Dermis microvascular lymphatic vessel endothelial cell (primary cell): ENCODE data around the gene DPH3. TPM values are rescaled to one million over a fixed set of nuclear protein-coding genes. Genes with fewer than 3 reads are reported as not detected.
A peak's percentile ranks its signal among the peaks of the same experiment; 100 is the strongest.
"Not testable (repeated sequence)": the region's sequence is repeated elsewhere in the genome, so short reads cannot be mapped to it uniquely, and the experiment has no call there.

Experiments
- DNase-seq, 2 donors: peaks; one replicate each; pipeline versions ENCODE4 v3.0.0 to v3.0.0-alpha.2; 2010; ENCODE audit warnings: low read depth in 2 of 2
- total RNA-seq: library from RNA; depleted of rRNA; stranded (reverse); fragments of >200 nt; gene quantifications from 2 replicates; pipeline ENCODE4 v1.2.1, GENCODE V29; 2014

The DPH3 gene
- total RNA-seq: 16.4 and 20.9 TPM in 2 replicates

GRCh38 chr3:16264708-16265454, at the start of gene DPH3, which contains the start of gene OXNAD1:
TSS of gene DPH3 (minus strand) at chr3:16264943. CDS start at chr3:16264876, 67 bp downstream.
TSS of gene OXNAD1 (plus strand) at chr3:16265212. CDS start at chr3:16270953, 5,741 bp downstream.
- DNase-seq: peak; percentile 99 to 100

DNA sequence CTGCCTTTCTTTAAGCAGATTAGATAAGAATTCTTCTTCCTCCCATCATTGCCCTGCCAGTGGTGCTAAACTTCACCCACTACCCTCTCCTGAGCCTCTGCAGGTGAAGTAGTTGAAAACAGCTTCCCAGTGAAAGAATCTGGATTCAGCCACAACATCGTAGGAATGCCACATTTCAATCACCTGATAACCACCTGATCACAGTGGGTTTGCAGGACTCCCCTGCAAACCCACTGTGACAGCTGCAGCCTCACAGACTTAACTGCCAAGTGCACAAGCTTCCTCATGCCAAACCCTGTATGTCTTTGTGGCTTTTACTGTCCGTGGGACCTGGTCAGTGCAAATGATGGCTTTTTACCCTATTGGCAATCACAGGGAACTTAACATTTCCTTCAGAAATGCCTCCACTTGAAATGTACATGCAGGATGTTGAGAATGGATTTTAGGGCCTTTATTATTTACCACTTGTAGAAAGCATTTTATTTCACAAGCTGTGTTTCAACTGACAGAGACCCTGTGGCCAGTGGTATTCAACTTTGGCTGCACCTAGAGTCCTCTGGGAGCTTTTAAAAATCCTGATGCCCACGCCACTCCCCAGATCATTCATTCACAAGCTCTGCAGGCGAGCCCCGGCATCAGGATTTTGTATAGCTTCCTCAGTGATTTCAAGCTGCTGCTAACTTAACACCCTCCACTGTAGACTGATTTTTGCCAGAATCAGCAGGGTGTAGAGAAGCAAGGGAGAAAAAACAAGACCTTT, 49.3 kb upstream of the DPH3 start:
- DNase-seq: no peak

- DNase-seq: peak; percentile 24 to 36
These were observed 47.3 kb upstream of the DPH3 start for GRCh38 chr3:16311960-16312451.

DNA sequence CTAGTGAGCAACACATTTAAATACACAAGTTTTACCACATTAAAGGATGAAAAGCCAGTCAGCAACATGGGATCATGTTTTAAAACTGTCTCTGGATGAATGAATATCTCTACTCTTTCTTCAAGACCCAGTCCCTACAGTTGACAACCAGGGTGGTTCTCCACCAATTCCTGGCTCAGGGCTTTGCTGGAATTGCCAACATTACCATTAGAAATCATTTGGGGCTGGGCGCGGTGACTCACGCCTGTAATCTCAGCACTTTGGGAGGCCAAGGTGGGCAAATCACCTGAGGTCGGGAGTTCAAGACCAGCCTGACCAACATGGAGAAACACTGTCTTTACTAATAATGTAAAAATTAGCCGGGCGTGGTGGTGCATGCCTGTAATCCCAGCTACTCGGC, 45.7 kb upstream of the DPH3 start:
- not testable (repeated sequence) for DNase-seq

DNA sequence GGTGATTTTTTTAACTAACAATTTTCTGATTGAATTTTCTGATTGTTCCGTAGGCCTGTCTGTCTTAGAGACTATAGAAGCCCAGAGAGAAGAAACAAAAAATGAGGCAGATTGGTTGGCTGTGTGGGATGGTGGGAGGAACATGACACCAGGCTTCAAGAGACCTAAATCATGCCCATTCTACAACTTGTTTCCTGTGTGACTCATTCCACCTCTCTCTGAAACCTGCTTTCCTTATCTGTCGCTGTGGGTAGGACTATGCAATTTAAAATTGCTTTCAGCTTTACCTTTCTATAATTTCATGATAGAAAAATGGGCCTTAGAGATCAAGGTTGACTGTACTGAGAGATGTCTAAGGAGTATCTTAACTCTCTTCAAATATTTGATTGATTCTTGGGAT, 44.8 kb upstream of the DPH3 start:
- DNase-seq: peak; percentile 18 to 67

DNA sequence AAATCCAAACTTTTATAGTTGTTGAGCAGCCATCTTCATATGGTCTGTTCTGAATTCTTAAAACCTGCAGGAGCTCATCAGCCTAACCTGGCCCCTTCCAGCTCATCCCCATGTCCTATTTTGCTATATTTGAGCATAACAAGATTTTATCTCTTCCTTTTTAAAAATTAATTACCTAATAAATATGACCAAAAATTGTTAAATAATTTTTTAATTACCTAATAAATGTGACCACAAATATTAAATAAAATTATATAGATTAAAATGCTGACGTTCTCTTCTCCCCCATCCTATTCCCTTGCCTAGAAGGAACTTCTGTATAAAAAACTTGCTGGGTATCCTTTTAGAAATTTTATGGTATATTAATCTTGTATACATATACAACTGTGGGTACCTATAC, 44.0 kb upstream of the DPH3 start:
- no peak for DNase-seq

GRCh38 chr3:16307832-16308531, 43.2 kb upstream of the DPH3 start:
- DNase-seq: no peak

- no peak for DNase-seq
These were observed 40.4 kb upstream of the DPH3 start for GRCh38 chr3:16305111-16305541.

GRCh38 chr3:16304061-16305010, 39.6 kb upstream of the DPH3 start:
- no peak for DNase-seq

DNA sequence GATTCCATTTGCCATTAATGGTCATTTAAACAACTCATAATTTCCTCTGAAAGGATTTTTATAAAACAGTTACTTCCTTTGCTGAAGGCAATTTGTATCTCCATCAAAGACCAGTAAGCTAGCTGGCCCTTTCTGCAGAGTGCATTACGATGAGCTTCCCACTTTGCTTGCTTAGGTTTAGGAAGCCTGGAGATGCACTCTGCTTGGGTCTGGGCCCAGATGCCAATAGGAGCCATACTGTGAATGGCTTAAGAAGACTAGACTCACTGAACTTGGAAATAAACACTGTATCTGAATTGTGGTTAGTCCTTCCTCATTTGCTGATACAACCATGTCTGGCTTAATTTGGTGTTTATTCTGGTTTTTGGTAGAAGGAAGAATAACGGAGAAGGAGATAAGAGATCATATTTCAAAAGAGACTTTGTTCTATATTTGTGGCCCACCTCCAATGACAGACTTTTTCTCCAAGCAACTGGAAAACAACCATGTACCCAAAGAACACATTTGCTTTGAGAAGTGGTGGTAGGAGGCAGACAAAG, 38.4 kb upstream of the DPH3 start:
- no peak for DNase-seq

- DNase-seq: no peak
These were observed 37.4 kb upstream of the DPH3 start for GRCh38 chr3:16302082-16302631.

- no peak for DNase-seq
These were observed 36.8 kb upstream of the DPH3 start for GRCh38 chr3:16301507-16301906.

- DNase-seq: no peak
These were observed 36.2 kb upstream of the DPH3 start for GRCh38 chr3:16300881-16301359.

DNA sequence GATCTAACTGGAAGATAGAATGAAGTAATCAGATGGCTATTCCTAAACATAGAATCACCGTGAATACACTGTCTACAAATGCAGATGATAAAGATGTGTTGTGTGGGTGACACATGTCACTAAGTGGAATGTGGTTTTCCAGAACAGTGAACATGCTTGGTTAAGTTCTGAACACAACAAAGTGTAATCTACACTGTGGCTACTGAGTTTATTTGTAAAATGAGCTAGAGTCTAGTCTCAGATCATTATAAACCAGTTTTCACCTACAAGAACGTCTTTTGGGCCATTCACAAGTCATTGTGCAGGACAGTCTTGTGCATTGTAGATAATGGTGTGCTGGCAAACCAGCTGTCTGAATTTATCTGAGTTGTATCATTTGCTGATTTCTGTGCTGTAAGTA, 35.6 kb upstream of the DPH3 start:
- no peak for DNase-seq

DNA sequence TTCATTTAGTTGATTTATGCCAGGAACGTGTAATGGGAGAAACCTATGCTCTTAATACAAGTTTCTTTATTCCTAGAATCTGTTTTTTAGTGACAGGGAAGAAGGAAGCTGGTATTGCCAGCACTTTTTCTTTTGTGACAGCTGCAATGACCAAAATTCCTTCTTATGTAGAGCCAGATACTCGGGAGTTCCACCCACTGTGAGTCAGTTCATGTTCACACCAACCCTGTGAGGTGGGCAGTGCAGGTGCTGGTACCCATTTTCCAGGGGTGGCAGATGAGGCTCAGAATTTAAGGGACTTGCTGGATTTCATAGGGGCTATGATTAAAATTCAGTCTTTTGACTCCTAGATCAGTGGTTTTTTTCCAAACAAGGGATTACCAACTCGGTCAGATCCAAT, 35.0 kb upstream of the DPH3 start:
- no peak for DNase-seq

DNA sequence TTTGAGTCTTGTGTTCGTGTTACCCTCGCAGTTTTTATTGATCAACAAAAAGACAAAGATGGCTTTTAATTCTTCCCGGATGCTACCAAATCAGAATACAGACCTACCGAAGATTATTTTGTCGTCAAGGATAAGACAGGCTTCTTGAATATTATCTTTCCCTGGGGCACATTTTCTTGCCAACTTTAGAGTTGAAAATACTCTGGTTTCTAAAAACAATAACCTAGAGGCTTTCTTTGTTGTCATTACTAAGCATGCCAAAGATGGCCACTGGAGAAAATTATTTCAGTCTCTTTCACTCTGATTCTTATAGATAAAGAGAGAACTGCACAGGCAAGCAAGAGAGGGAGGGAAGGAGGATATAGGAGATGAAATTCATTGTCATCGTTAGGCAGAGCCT, 34.1 kb upstream of the DPH3 start:
- no peak for DNase-seq

DNA sequence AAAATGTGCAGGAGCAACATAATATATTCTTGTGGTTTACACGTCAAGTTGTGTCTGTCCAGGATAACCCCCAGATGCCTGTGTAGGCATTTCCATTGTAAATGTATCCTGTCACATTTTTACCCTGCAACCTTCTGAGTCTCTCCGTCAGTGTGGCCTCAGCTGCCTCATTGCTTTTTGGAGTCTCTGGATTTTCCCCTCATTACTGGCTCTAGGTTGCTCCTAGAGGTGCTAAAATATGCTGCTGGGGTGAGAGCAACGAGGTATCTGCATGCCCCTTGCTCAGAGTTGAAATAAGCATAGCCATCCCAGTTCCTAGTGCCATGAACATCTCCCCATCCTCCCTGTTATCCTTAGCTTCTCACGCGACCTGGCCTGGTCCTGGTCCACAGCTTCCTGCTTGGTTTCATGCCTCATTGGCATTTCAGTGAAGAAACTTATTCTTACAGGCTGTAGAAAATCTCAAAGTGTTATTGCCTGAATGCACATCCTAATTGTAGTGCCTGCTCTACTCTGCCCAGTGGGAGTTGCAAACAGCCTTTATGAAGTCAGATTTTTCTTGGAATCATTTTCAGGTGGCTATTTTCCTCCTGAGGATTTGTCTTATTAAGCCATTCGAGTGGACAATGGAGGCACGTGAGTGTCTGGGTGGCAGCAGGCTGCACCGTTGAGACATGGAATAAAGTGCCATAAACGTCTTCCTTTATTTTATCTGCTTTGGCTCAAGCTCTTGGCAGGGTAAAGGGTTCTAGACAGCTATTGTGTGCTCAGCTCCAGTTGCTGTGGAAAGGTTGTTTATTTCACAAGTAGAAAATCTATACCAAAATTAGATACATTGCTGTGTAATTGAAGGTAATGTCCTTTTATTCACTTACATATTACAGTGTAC, 33.5 kb upstream of the DPH3 start:
- DNase-seq: no peak

DNA sequence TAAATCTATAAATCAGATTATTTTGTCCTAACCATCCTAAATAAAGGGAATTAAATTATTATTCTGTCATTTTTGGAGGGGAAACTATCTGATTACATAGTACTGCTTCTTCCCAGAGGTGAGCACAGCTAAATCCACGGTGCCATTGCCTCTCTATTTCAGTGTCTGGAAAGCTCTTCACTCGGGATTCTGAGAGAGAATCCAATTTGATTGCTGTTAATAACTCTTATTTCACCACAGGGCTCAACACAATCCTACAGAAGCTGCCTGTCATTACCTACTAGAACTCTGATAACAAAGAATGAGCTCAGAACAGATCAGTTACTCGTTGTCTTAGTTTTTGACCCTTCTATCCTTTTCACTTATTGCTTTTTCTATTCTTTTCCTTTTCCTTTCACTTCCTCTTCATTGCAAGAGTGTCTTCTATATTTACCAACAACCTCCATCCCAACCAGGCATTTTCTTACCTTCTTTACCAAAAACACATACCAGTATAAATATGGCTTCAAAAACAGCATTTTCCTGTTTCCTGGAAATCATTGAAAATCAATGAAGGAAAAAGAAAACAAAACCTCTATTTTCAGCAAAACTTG, 30.7 kb upstream of the DPH3 start:
- DNase-seq: no peak

DNA sequence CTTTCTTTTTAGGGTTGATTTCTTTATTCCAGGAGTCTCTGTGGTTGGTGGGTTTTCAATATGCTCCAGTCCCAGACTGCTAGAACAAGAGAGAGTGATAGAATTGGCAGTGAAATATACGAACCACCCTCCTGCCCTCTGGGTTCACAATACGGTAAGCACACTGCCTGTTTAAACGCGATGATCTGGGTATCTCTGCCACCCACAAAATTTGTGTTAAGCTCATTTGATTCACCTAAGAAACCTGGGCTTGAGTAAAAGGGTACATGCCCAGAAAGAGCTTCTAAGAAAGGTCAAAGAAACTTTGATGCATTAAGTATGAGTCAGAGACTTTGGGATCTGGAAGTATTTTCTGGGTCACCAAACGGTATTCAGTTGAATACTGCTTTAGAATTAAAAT, 30.1 kb upstream of the DPH3 start:
- DNase-seq: no peak
